ENCODE results near the gene ESPNL. TPM values are rescaled to one million over a fixed set of nuclear protein-coding genes. Genes with fewer than 3 reads are reported as not detected.

The ESPNL gene
- total RNA-seq, 2 donors from 2014 or later = 0.15 to 0.86 TPM

DNA sequence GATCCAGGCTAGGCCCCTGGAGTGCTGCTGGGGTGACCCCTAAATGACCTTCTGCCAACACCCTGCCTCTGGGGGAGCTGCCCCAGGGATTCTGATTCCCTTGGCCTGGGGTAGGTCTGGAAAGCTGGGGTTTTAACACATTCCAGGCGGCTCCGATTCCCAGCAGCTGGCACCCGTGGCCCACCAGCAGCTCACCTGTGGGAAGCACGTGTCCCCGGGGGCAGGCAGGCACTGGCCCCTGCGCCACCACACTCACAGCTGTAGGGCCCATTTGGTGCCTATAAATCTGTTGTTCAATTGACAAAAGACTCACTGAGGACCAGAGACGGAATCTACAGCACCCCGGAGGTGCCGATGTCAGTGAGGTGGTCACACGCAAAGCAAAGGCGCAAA, 34.2 kb downstream of the ESPNL start:
- no peak overlapping the region for H3K4me3 ChIP-seq (ENCODE audit: low read length)
- H3K36me3 Mint-ChIP-seq (ENCODE audit: low read depth) = no peaks in the 10 kb centered on the region
- H3K4me1 Mint-ChIP-seq = no peaks in the 10 kb centered on the region
- no peak overlapping the region for H3K27ac ChIP-seq (ENCODE audit: low read depth, low read length)
- no peaks in the 10 kb centered on the region for H3K4me1 ChIP-seq (ENCODE audit: control insufficient read depth, insufficient read depth, low read length)
- DNase-seq = no peak
- no peaks in the 10 kb centered on the region for H3K9me3 ChIP-seq (ENCODE audit: control insufficient read depth, low read length)
- H3K27me3 Mint-ChIP-seq (ENCODE audit: insufficient read depth) = no peaks in the 10 kb centered on the region
- WGBS, 2 experiments (ENCODE audit: insufficient coverage in 1 of 2, insufficient read length in 1 of 2) = 89 to 94% methylated on average over 9 to 11 of the region's 11 CpGs
- H3K36me3 ChIP-seq (ENCODE audit: control insufficient read depth, insufficient read depth, low read length) = no peaks in the 10 kb centered on the region
- no peak overlapping the region for H3K4me3 Mint-ChIP-seq
- no peak overlapping the region for H3K9ac ChIP-seq (ENCODE audit: extremely low read depth, low read length, poor library complexity, severe bottlenecking)
- TF ChIP-seq, protein P1, sequence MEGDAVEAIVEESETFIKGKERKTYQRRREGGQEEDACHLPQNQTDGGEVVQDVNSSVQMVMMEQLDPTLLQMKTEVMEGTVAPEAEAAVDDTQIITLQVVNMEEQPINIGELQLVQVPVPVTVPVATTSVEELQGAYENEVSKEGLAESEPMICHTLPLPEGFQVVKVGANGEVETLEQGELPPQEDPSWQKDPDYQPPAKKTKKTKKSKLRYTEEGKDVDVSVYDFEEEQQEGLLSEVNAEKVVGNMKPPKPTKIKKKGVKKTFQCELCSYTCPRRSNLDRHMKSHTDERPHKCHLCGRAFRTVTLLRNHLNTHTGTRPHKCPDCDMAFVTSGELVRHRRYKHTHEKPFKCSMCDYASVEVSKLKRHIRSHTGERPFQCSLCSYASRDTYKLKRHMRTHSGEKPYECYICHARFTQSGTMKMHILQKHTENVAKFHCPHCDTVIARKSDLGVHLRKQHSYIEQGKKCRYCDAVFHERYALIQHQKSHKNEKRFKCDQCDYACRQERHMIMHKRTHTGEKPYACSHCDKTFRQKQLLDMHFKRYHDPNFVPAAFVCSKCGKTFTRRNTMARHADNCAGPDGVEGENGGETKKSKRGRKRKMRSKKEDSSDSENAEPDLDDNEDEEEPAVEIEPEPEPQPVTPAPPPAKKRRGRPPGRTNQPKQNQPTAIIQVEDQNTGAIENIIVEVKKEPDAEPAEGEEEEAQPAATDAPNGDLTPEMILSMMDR (conservative IDR thresholded peaks at IDR 0.05) = no peak
- no peaks in the 10 kb centered on the region for H3K9me3 Mint-ChIP-seq
- H3K27me3 ChIP-seq (ENCODE audit: control insufficient read depth, insufficient read depth, low read length, poor library complexity, severe bottlenecking) = no peaks in the 10 kb centered on the region
- no peak overlapping the region for H3K27ac Mint-ChIP-seq

DNA sequence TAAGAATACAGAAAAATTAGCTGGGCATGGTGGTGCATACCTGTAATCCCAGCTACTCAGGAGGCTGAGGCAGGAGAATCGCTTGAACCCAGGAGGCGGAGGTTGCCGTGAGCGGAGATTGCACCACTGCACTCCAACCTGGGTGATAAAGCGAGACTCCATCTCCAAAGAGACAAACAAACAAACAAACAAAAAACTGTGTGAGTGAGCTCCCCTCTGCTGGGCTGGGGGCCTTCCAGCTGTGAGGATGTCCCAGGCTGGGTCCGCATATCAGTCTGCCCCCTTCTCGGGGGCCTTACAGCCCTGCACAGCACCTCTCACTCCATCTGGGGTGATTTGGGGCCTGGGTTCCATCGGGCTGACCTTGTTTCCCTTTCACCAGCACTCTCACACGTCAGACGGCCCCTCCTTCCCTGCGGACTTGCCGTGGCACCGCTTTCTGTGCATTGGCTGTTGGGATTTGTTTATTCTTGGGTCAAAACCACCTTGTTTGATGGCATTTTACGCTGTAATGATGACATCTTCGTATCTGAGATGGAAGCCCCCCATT, 35.5 kb downstream of the ESPNL start:
- Histone ChIP-seq H3K27ac (ENCODE audit: low read depth, low read length) (no peak overlapping the region), H3K4me3 (ENCODE audit: low read length) (no peak overlapping the region), H3K36me3 (ENCODE audit: control insufficient read depth, insufficient read depth, low read length) (no peaks in the 10 kb centered on the region), H3K27me3 (ENCODE audit: control insufficient read depth, insufficient read depth, low read length, poor library complexity, severe bottlenecking) (no peaks in the 10 kb centered on the region), H3K9ac (ENCODE audit: extremely low read depth, low read length, poor library complexity, severe bottlenecking) (no peak overlapping the region), H3K4me1 (ENCODE audit: control insufficient read depth, insufficient read depth, low read length) (no peaks in the 10 kb centered on the region), H3K9me3 (ENCODE audit: control insufficient read depth, low read length) (no peaks in the 10 kb centered on the region)
- Mint-ChIP-seq H3K36me3 (ENCODE audit: low read depth) (no peaks in the 10 kb centered on the region), H3K4me3 (no peak overlapping the region), H3K9me3 (no peaks in the 10 kb centered on the region), H3K27ac (no peak overlapping the region), H3K4me1 (no peaks in the 10 kb centered on the region), H3K27me3 (ENCODE audit: insufficient read depth) (no peaks in the 10 kb centered on the region)
- no peak for DNase-seq
- 93 to 94% methylated on average over 10 to 15 of the region's 15 CpGs for WGBS, 2 experiments (ENCODE audit: insufficient coverage in 1 of 2, insufficient read length in 1 of 2)
- TF ChIP-seq, protein P1 (conservative IDR thresholded peaks at IDR 0.05) = no peak

GRCh38 chr2:238136820-238137537, 36.8 kb downstream of the ESPNL start:
- H3K4me3 Mint-ChIP-seq = no peak overlapping the region
- no peaks in the 10 kb centered on the region for H3K9me3 Mint-ChIP-seq
- Histone ChIP-seq H3K9ac (ENCODE audit: extremely low read depth, low read length, poor library complexity, severe bottlenecking) (no peak overlapping the region), H3K4me1 (ENCODE audit: control insufficient read depth, insufficient read depth, low read length) (no peaks in the 10 kb centered on the region), H3K9me3 (ENCODE audit: control insufficient read depth, low read length) (no peaks in the 10 kb centered on the region), H3K4me3 (ENCODE audit: low read length) (no peak overlapping the region), H3K36me3 (ENCODE audit: control insufficient read depth, insufficient read depth, low read length) (no peaks in the 10 kb centered on the region), H3K27ac (ENCODE audit: low read depth, low read length) (no peak overlapping the region), H3K27me3 (ENCODE audit: control insufficient read depth, insufficient read depth, low read length, poor library complexity, severe bottlenecking) (no peaks in the 10 kb centered on the region)
- 92 to 96% methylated on average over 12 to 14 of the region's 14 CpGs for WGBS, 2 experiments (ENCODE audit: insufficient coverage in 1 of 2, insufficient read length in 1 of 2)
- no peaks in the 10 kb centered on the region for H3K27me3 Mint-ChIP-seq (ENCODE audit: insufficient read depth)
- DNase-seq = no peak
- no peaks in the 10 kb centered on the region for H3K36me3 Mint-ChIP-seq (ENCODE audit: low read depth)
- H3K4me1 Mint-ChIP-seq = no peaks in the 10 kb centered on the region
- H3K27ac Mint-ChIP-seq = no peak overlapping the region
- TF ChIP-seq, protein P1 (conservative IDR thresholded peaks at IDR 0.05) = no peak

Data from endodermal cell (in vitro differentiated cells).